GM12891 (cell line): ENCODE data around the gene LAMTOR4. TPM values are rescaled to one million over a fixed set of nuclear protein-coding genes. Genes with fewer than 3 reads are reported as not detected.

ENCODE experiments used
- DNase-seq: peaks from one replicate; pipeline ENCODE4 v3.0.0; 2011; ENCODE audit warnings: low spot score; ENCODE audit not compliant: insufficient read length
- FAIRE-seq: peaks from 2 replicates; lab custom pipeline; 2011; peaks lifted over from hg19 to GRCh38; lab: Jason Lieb, UNC
- PAX5 ChIP-seq: IDR thresholded peaks from 2 replicates; pipeline ENCODE4 v1.6.1; 2011; ENCODE audit warnings: low read length, moderate library complexity, mild to moderate bottlenecking; ENCODE audit not compliant: insufficient read depth, severe bottlenecking
- POLR2A ChIP-seq: IDR thresholded peaks from 2 replicates; pipeline ENCODE4 v1.6.1; 2011; ENCODE audit warnings: low read depth, low read length, control low read depth
- POLR2AphosphoS5 ChIP-seq: IDR thresholded peaks from 2 replicates; pipeline ENCODE4 v1.6.1; 2011; ENCODE audit warnings: low read depth, low read length, control low read depth
- POU2F2 ChIP-seq: IDR thresholded peaks from 2 replicates; pipeline ENCODE4 v1.6.1; 2011; ENCODE audit warnings: low read depth, mild to moderate bottlenecking, control low read depth, low read length, moderate library complexity
- SPI1 ChIP-seq: IDR thresholded peaks from 2 replicates; pipeline ENCODE4 v1.6.1; 2011; ENCODE audit warnings: low read depth, low read length, control low read depth
- TAF1 ChIP-seq: IDR thresholded peaks from 2 replicates; pipeline ENCODE4 v1.6.1; 2011; ENCODE audit warnings: low read depth, low read length, control low read depth
- polyA plus RNA-seq: library from polyadenylated mRNA; unstranded; fragments of >200 nt; gene quantifications from one replicate; pipeline ENCODE4 v1.2.1, GENCODE V29; 2012; ENCODE audit warnings: low read depth, missing spikeins, inconsistent platforms; ENCODE audit not compliant: missing spikeins

Gene LAMTOR4
- 188 TPM for polyA plus RNA-seq

DNA sequence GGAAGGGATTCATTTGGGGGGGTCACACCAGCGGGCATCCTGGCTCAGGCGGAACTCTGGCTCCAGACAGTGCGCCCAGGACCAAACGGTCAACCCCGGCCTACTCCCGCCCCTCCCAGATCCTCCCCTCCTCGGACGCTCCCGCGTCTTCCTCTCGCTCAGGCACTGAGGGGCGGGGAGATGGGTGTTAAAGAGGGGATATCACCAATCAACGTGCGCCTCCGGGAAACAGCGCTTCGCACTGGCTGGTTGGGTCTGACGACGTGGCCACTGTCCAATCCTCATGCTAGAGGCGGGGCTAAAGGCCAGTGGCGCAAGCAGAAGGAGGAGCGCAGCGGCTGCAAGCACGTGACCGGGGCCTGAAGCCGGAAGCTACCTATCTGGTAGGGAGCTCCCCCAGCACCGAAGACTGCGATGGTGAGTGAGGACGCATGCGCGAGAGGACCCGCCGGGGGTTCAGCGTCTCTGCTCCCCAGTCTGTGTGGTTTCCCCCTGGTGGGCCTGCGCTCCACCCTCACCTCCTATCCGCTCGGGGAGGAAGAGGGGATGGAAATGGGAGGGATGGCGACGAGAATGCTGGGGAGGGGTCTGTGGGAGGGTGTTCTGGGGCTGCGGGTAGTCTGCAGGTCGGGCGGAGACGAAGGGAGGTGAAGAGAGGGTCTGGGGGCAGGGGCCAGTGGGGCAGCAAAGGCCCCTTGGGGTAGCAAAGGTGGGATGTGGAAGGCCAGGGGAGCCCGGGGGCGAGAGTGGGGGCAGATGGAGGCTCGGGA lies at the start of gene LAMTOR4:
Gene LAMTOR4 (plus strand): TSS at position 360 of the 770 bp plus-strand sequence. CDS start 55 bp downstream, at position 415.
- TF ChIP-seq POLR2A (peak; percentile 81), SPI1 (peak; percentile 32; the same call in 1 of the 2 replicates), POU2F2 (peak; percentile 50; the same call in 1 of the 2 replicates), TAF1 (no peak; the same call in none of the 2 replicates), PAX5 (no peak), POLR2AphosphoS5 (peak; percentile 80)
- FAIRE-seq = peak; percentile 99
- peak; percentile 95 for DNase-seq

DNA sequence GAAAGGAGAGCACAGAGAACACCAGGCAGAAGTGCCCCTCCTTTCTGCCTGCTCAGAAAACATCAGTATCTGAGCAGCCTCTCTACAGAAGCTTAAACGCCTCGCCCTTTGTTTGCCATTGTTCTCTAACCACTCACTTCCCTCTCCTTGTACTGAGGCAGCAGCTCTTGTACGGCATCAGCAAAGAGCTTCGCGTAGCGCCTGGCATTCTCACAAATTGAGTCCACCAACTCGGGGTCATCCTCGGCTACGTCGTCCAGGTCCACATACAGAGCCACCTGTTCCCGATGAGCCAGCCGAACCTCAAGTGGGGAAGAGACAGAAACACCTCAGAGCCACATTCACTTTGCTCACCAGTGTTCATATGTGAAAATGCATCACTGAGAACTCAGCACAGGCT lies 49.3 kb upstream of the LAMTOR4 start:
- FAIRE-seq = no peak
- no peak for DNase-seq
- no peak for TF ChIP-seq POLR2AphosphoS5

DNA sequence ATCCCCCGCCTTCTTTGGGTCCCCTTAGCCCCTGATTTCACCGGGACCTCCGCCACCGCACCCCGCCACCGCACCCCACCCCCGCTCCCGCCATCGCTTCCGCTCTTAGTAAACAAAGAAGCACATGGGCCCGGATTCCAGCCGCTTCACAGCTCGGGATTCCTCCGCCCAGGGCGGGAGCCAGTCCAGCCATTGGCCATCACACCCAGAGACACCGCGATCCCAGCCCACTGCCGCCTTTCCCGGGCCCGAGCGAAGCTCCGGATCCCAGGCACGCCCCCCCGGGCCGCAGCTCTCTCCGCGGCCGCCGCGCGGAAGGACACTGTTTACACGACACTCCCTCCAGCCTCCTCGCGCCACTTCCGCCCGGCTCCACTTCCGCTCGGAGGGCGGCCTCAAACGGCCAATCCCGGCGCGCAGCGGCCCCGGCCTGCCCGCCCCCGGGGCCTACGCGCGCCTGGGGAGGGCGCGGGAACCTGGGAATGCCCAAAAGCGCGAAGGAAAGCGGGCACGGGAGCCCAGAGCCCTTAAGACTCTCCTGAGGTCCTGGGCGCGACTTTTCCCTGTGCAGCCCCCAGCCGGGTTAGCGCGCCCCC lies 48.2 kb upstream of the LAMTOR4 start:
- FAIRE-seq (peak; percentile 90), DNase-seq (peak; percentile 94)
- no peak; the same call in 1 of the 2 replicates for TF ChIP-seq POLR2AphosphoS5
- TF ChIP-seq POLR2A = no peak
- TF ChIP-seq SPI1 = peak; percentile 74
- TF ChIP-seq TAF1 = peak; percentile 57; the same call in 1 of the 2 replicates
- TF ChIP-seq PAX5 = no peak
- peak; percentile 23; the same call in 1 of the 2 replicates for TF ChIP-seq POU2F2

DNA sequence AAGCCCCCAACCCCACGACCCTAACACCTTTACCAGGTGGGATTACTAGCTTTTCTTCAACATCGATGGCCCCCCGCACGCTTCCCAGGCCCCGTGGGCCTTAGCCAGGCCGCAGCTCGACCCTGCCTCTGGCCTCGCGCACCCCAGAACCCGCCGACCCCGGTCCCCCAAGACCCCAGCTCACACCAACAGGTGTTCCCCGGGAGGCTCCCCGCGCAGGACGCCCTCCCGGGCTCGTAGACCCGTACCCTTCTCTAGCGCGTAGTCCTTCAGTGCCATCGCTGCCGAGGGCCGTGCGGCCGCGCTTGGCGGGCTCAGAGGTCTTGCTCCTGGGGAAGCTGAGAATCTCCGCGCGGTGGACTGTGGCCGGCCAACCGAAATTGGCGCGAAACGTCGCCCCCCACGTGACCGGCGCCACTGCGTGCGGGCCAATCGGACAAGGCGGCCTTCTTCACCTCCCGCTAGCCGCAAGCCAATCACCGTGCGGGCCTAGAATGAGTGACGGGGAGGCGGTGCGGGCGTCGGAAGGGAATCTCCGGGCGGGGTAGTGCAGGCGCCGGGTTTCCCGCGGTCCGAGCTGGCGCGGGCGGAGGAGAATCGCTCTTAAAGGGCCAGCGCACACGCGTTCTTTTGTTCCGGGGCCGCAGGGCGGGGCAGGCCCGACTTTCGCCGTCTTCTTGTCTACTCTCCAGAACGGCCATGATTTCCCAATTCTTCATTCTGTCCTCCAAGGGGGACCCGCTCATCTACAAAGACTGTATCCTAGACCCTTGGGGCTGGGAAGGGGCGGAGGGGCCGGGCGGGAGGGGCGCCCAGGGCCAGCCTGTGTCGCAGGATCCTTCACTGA lies 47.5 kb upstream of the LAMTOR4 start, which contains the start of the genes AP4M1 and MCM7:
Gene AP4M1 (plus strand): TSS at position 628 of the 847 bp plus-strand sequence. CDS start 72 bp downstream, at position 700.
Gene MCM7 (minus strand): TSS at position 382 of the 847 bp plus-strand sequence. CDS start 103 bp downstream, at position 279.
- DNase-seq (peak; percentile 99), FAIRE-seq (peak; percentile 99)
- TF ChIP-seq POLR2AphosphoS5 (peak; percentile 85), PAX5 (peak; percentile 6), TAF1 (peak; percentile 43; the same call in 1 of the 2 replicates), POU2F2 (no peak; the same call in 1 of the 2 replicates), SPI1 (no peak), POLR2A (peak; percentile 79)

DNA sequence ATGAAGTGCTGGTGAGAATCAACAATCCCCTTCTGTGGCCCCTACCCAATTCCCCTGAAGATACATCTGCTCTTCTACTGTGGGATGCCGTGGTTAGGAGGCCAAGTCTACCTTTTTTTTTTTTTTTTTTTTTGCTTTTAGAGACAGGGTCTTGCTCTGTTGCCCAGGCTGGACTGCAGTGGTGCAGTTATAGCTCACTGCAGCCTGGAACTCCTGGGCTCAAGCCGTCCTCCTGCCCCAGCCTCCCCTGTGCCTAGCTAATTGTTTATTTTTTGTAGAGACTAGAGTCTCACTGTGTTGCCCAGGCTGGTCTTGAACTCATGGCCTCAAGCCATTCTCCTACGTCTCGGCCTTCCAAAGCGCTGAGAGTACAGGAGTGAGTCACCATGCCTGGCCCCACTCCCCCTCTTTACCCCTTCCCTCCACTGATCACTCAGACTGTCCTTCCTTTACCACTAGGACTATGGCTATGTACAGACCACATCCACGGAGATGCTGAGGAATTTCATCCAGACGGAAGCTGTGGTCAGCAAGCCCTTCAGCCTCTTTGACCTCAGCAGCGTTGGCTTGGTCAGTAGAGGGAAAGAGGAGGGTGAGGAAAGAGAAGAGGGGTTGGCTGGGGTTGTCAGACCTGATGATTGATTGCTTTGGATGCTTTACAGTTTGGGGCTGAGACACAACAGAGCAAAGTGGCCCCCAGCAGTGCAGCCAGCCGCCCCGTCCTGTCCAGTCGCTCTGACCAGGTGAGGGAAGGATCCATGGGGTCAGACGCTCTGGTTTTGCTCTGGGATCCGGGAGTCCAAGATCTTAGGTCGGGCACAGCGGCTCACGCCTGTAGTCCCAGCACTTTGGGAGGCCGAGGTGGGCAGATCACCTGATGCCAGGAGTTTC lies 45.5 kb upstream of the LAMTOR4 start:
- no peak for TF ChIP-seq TAF1
- no peak for TF ChIP-seq SPI1
- TF ChIP-seq POU2F2 = no peak
- no peak for TF ChIP-seq POLR2A
- TF ChIP-seq POLR2AphosphoS5 = no peak
- TF ChIP-seq PAX5 = no peak
- FAIRE-seq (no peak), DNase-seq (no peak)

DNA sequence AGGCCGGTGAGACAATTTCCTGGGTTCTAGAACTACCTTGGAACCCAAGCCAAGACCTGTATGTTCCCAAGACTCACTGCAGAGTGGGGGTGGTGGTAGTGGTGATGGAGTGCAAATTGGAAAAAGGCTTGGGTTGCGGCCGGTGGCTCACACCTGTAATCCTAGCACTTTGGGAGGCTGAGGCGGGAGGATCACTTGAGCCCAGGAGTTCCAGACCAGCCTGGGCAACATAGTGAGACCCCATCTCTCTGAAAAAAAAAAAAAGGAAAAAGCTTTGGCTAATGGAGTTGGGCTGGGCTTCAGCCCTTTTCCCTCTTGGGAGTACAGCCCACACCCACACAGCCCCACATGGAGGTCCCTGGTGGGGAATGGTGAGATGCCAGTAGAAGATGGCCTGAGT lies 43.2 kb upstream of the LAMTOR4 start:
- DNase-seq (no peak), FAIRE-seq (no peak)
- TF ChIP-seq POU2F2 (no peak), POLR2AphosphoS5 (no peak), SPI1 (no peak), POLR2A (no peak), PAX5 (no peak), TAF1 (no peak)

DNA sequence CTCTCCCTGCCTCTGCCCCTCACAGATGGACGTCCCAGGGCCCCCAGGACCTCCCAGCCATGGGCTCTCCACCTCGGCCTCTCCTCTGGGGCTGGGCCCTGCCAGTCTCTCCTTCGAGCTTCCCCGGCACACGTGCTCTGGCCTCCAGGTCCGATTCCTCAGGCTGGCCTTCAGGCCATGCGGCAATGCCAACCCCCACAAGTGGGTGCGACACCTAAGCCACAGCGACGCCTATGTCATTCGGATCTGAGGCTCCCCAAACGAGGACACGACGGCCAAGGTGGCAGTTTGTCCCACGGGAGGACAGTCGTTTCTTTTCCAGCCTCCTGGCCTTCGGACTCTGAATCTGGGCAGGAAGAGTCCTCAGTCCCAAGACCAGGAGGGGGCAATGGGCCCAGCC lies 42.1 kb upstream of the LAMTOR4 start:
- FAIRE-seq = no peak
- no peak for TF ChIP-seq POU2F2
- no peak for TF ChIP-seq SPI1
- TF ChIP-seq TAF1 = no peak
- no peak for TF ChIP-seq POLR2A
- TF ChIP-seq POLR2AphosphoS5 = no peak
- no peak for TF ChIP-seq PAX5
- DNase-seq = no peak

DNA sequence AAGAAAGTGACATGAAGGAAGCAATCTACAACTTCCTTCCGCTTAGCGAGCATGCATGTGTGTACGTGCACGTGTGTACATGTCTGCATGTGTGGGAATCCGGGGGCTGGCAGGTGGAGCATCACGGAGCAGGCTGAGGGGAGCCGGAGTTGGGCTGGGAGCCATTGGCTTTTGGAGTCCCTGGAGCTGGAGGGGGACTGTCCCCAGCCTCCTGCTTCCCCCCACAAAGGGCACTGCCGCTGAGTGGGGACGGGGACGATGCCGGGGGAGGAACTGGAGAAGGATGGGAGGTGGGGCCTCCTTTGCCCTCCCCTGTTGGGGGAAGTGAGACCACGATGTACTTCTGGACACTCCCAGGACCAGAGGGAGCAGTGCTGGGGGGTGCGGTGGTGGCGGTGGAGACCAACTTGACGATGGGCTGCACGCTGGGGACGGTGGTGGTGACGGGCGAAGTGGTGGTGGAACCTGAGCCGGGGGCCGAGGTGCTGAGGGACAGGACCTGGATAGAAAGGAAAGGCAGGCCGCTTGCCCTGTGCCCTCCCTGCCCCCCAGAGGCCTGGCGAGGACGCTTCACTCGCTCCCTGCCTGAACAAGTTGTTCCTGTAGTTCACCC lies 41.5 kb upstream of the LAMTOR4 start:
- DNase-seq = no peak
- TF ChIP-seq TAF1 (no peak), POU2F2 (no peak), POLR2A (no peak), SPI1 (no peak)
- no peak for FAIRE-seq
